Keratinocyte (primary cell): ENCODE data around the gene CPSF4.

Experiments
- CTCF ChIP-seq, 3 experiments: IDR thresholded peaks in 1 of 3; conservative IDR thresholded peaks in 1 of 3; optimal IDR thresholded peaks in 1 of 3; 2 replicates in 2 of 3; 3 replicates in 1 of 3; pipeline versions ENCODE3 to v1.5.1; 2011; ENCODE audit warnings: low read length in 3 of 3, mild to moderate bottlenecking in 3 of 3, moderate library complexity in 2 of 3, control low read depth in 1 of 3, inconsistent platforms in 1 of 3; ENCODE audit not compliant: insufficient read depth in 2 of 3; ENCODE audit errors: extremely low read depth in 1 of 3
- EZH2 ChIP-seq: IDR thresholded peaks from one replicate; pipeline ENCODE4 v1.6.1; 2012; ENCODE audit warnings: inconsistent platforms, mild to moderate bottlenecking, low read length, moderate library complexity

- no peak for TF ChIP-seq CTCF (optimal IDR thresholded peaks at IDR 0.05 in 1 of 3, IDR thresholded peaks at IDR 0.05 in 1 of 3, conservative IDR thresholded peaks at IDR 0.05 in 1 of 3; ENCODE audit: extremely low read depth in 1 of 3, insufficient read depth in 2 of 3, low read length in 3 of 3)
- no peak for TF ChIP-seq EZH2
Observed at GRCh38 chr7:99504603-99505323, 66.0 kb downstream of the CPSF4 start, which contains the start of gene ZKSCAN5.
